HG03354 (cell line): Measurements from ENCODE around the gene STAC3.

Experiments
- ATAC-seq: cut with Tn5 transposase; IDR thresholded peaks from one replicate; pipeline ENCODE4 v1.9.1; 2021; ENCODE audit warnings: mild to moderate bottlenecking; ENCODE audit not compliant: unreplicated experiment, poor library complexity, severe bottlenecking

STAC3 gene

GRCh38 chr12:57215668-57216013 lies 35.3 kb downstream of the STAC3 start:
- no peak for ATAC-seq

- ATAC-seq: no peak
Observed at GRCh38 chr12:57215065-57215464, 35.9 kb downstream of the STAC3 start.

- ATAC-seq: peak; percentile 49
Observed at GRCh38 chr12:57214398-57214781, 36.6 kb downstream of the STAC3 start.

- ATAC-seq: no peak
Observed at GRCh38 chr12:57213763-57214397, 37.1 kb downstream of the STAC3 start.

GRCh38 chr12:57213058-57213715 lies 37.8 kb downstream of the STAC3 start:
- ATAC-seq: peak; percentile 46

- ATAC-seq: no peak
Observed at GRCh38 chr12:57212701-57213057, 38.3 kb downstream of the STAC3 start.

GRCh38 chr12:57211791-57212700 lies 38.9 kb downstream of the STAC3 start:
- no peak for ATAC-seq

GRCh38 chr12:57210926-57211692 lies 39.9 kb downstream of the STAC3 start:
- ATAC-seq: no peak

- no peak for ATAC-seq
Observed at GRCh38 chr12:57210461-57210860, 40.5 kb downstream of the STAC3 start.

- no peak for ATAC-seq
Observed at GRCh38 chr12:57209916-57210315, 41.1 kb downstream of the STAC3 start.

GRCh38 chr12:57208631-57209282 lies 42.2 kb downstream of the STAC3 start:
- no peak for ATAC-seq

- no peak for ATAC-seq
Observed at GRCh38 chr12:57207731-57208630, 43.0 kb downstream of the STAC3 start.

- ATAC-seq: no peak
Observed at GRCh38 chr12:57205931-57206330, 45.1 kb downstream of the STAC3 start.

GRCh38 chr12:57205186-57205585 lies 45.8 kb downstream of the STAC3 start:
- no peak for ATAC-seq

- no peak for ATAC-seq
Observed at GRCh38 chr12:57204454-57204853, 46.5 kb downstream of the STAC3 start.

GRCh38 chr12:57203791-57204190 lies 47.2 kb downstream of the STAC3 start:
- no peak for ATAC-seq

GRCh38 chr12:57203201-57203600 lies 47.8 kb downstream of the STAC3 start:
- no peak for ATAC-seq

GRCh38 chr12:57202321-57202720 lies 48.7 kb downstream of the STAC3 start:
- ATAC-seq: no peak

- no peak for ATAC-seq
Observed at GRCh38 chr12:57201631-57202030, 49.4 kb downstream of the STAC3 start.
